ENCODE results near the gene ELMO1. TPM values are rescaled to one million over a fixed set of nuclear protein-coding genes. Genes with fewer than 3 reads are reported as not detected.

ELMO1 gene
- total RNA-seq, 1 experiment from 2014 or later, result not detected

- CTCF ChIA-PET, result no interaction called here
- no peak for TF ChIP-seq EZH2phosphoT487 (IDR thresholded peaks at IDR 0.05; ENCODE audit: borderline replicate concordance, low read length)
These were observed 386.2 kb downstream of the ELMO1 start for GRCh38 chr7:37062560-37062859.

GRCh38 chr7:37061849-37062559 is 386.7 kb downstream of the ELMO1 start:
- Histone ChIP-seq H3K36me3 (ENCODE audit: low read depth, low read length) (no peaks in the 10 kb centered on the region), H3K27ac (ENCODE audit: low read length) (no peak overlapping the region), H4K20me1 (ENCODE audit: low read length) (no peaks in the 10 kb centered on the region), H3K4me2 (ENCODE audit: low read length) (no peak overlapping the region), H3F3A (ENCODE audit: low read length, unreplicated experiment) (no peaks in the 10 kb centered on the region), H3K9ac (ENCODE audit: low read length) (no peak overlapping the region), H3K79me2 (ENCODE audit: low read length) (no peaks in the 10 kb centered on the region), H3K4me3 (ENCODE audit: low read length) (no peak overlapping the region), H2AFZ (ENCODE audit: low read length) (no peak overlapping the region), H3K4me1 (ENCODE audit: insufficient read depth, low read length) (no peaks in the 10 kb centered on the region), H3K9me2 (replicated peaks; ENCODE audit: low read length) (no peaks in the 10 kb centered on the region), H3K9me3 (ENCODE audit: low read length) (no peaks in the 10 kb centered on the region), H3K27me3 (ENCODE audit: low read length) (no peaks in the 10 kb centered on the region)
- ATAC-seq (0 out of 2 replicates have a peak, but pooled peaks have one; percentile 31), DNase-seq (peak; percentile 19)
- intact Hi-C loops (cut with micrococcal nuclease), result no loop called here
- TF ChIP-seq CTCF (conservative IDR thresholded peaks at IDR 0.05; ENCODE audit: low read depth, low read length) (no peak), EZH2phosphoT487 (IDR thresholded peaks at IDR 0.05; ENCODE audit: borderline replicate concordance, low read length) (no peak), EZH2 (IDR thresholded peaks at IDR 0.05; ENCODE audit: low read length, unreplicated experiment) (no peak)
- CTCF ChIA-PET, result no interaction called here
- no TSS peak for BruUV-seq (replicated peaks)
- POLR2A ChIA-PET (ENCODE audit: unreplicated experiment), result no interaction called here

More at GRCh38 chr7:37062560-37062859, 386.2 kb downstream of the ELMO1 start:
- DNase-seq (no peak), ATAC-seq (no peak)
- Histone ChIP-seq H3K4me3 (ENCODE audit: low read length) (no peak overlapping the region), H3K4me2 (ENCODE audit: low read length) (no peak overlapping the region), H3K9me2 (replicated peaks; ENCODE audit: low read length) (no peaks in the 10 kb centered on the region), H3K27ac (ENCODE audit: low read length) (no peak overlapping the region), H4K20me1 (ENCODE audit: low read length) (no peaks in the 10 kb centered on the region), H3K36me3 (ENCODE audit: low read depth, low read length) (no peaks in the 10 kb centered on the region), H2AFZ (ENCODE audit: low read length) (no peak overlapping the region), H3F3A (ENCODE audit: low read length, unreplicated experiment) (no peaks in the 10 kb centered on the region), H3K9me3 (ENCODE audit: low read length) (no peaks in the 10 kb centered on the region), H3K4me1 (ENCODE audit: insufficient read depth, low read length) (no peaks in the 10 kb centered on the region), H3K79me2 (ENCODE audit: low read length) (no peaks in the 10 kb centered on the region), H3K9ac (ENCODE audit: low read length) (no peak overlapping the region), H3K27me3 (ENCODE audit: low read length) (no peaks in the 10 kb centered on the region)
- intact Hi-C loops (cut with micrococcal nuclease), result no loop called here
- POLR2A ChIA-PET (ENCODE audit: unreplicated experiment), result no interaction called here
- BruUV-seq (replicated peaks), result no TSS peak

GRCh38 chr7:37056234-37056912 is 392.3 kb downstream of the ELMO1 start:
- H3K9me2 ChIP-seq (replicated peaks; ENCODE audit: low read length), result no peaks in the 10 kb centered on the region
- H3K27me3 ChIP-seq (ENCODE audit: low read length), result no peaks in the 10 kb centered on the region
- H4K20me1 ChIP-seq (ENCODE audit: low read length), result no peaks in the 10 kb centered on the region
- ChIA-PET POLR2A (ENCODE audit: unreplicated experiment) (no interaction called here), CTCF (no interaction called here)
- no peak overlapping the region for H3K27ac ChIP-seq (ENCODE audit: low read length)
- TF ChIP-seq EZH2 (IDR thresholded peaks at IDR 0.05; ENCODE audit: low read length, unreplicated experiment), result no peak
- TF ChIP-seq CTCF (conservative IDR thresholded peaks at IDR 0.05; ENCODE audit: low read depth, low read length), result no peak
- no peak for TF ChIP-seq EZH2phosphoT487 (IDR thresholded peaks at IDR 0.05; ENCODE audit: borderline replicate concordance, low read length)
- intact Hi-C loops (cut with micrococcal nuclease), result no loop called here
- H3K4me2 ChIP-seq (ENCODE audit: low read length), result no peak overlapping the region
- no peaks in the 10 kb centered on the region for H3K36me3 ChIP-seq (ENCODE audit: low read depth, low read length)
- H2AFZ ChIP-seq (ENCODE audit: low read length), result no peak overlapping the region
- no peak overlapping the region for H3K4me3 ChIP-seq (ENCODE audit: low read length)
- DNase-seq, result no peak
- no peak overlapping the region for H3K9ac ChIP-seq (ENCODE audit: low read length)
- no peaks in the 10 kb centered on the region for H3F3A ChIP-seq (ENCODE audit: low read length, unreplicated experiment)
- no TSS peak for BruUV-seq (replicated peaks)
- H3K4me1 ChIP-seq (ENCODE audit: insufficient read depth, low read length), result no peaks in the 10 kb centered on the region
- no peaks in the 10 kb centered on the region for H3K79me2 ChIP-seq (ENCODE audit: low read length)
- ATAC-seq, result no peak
- H3K9me3 ChIP-seq (ENCODE audit: low read length), result no peaks in the 10 kb centered on the region
